ENCODE measurements around the gene LRRC49.
A peak's percentile ranks its signal among the peaks of the same experiment; 100 is the strongest.

Gene LRRC49

GRCh38 chr15:70910958-70911357 is 18.3 kb downstream of the LRRC49 start:
- TF ChIP-seq, protein P1, sequence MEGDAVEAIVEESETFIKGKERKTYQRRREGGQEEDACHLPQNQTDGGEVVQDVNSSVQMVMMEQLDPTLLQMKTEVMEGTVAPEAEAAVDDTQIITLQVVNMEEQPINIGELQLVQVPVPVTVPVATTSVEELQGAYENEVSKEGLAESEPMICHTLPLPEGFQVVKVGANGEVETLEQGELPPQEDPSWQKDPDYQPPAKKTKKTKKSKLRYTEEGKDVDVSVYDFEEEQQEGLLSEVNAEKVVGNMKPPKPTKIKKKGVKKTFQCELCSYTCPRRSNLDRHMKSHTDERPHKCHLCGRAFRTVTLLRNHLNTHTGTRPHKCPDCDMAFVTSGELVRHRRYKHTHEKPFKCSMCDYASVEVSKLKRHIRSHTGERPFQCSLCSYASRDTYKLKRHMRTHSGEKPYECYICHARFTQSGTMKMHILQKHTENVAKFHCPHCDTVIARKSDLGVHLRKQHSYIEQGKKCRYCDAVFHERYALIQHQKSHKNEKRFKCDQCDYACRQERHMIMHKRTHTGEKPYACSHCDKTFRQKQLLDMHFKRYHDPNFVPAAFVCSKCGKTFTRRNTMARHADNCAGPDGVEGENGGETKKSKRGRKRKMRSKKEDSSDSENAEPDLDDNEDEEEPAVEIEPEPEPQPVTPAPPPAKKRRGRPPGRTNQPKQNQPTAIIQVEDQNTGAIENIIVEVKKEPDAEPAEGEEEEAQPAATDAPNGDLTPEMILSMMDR (IDR thresholded peaks at IDR 0.05; ENCODE audit: low read depth, low read length), result no peak
- no peak for DNase-seq (ENCODE audit: low read depth in 2 of 2)

GRCh38 chr15:70912187-70912586 is 19.6 kb downstream of the LRRC49 start:
- H3K4me3 ChIP-seq (replicated peaks in 1 of 2; ENCODE audit: low read depth in 2 of 2, low read length in 2 of 2), result no peak overlapping the region
- no peak for DNase-seq (ENCODE audit: low read depth in 2 of 2)
- TF ChIP-seq, protein P1 (IDR thresholded peaks at IDR 0.05; ENCODE audit: low read depth, low read length), result no peak

More at GRCh38 chr15:70910958-70911357, 18.3 kb downstream of the LRRC49 start:
- H3K4me3 ChIP-seq (replicated peaks in 1 of 2; ENCODE audit: low read depth in 2 of 2, low read length in 2 of 2), result no peak overlapping the region

DNA sequence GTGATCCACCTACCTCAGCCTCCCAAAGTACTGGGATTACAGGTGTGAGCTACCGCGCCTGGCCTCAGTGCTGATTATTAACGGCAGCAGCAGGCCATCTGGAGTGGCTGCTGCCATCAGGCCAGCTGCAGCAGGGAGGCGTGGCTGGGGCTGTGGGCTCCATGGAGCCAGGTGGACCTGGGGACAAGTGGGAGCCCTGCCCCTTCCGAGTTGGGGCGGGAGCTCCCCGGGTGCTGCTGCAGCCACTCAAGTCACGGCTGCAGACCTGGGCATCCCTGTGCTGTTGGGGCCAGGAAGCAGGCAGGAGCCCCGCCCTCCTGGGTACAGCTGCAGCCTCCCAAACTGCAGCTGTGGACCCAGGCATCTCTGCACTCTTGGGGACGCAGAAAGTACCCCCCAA is 23.9 kb downstream of the LRRC49 start:
- no peak for DNase-seq (ENCODE audit: low read depth in 2 of 2)
- no peak overlapping the region for H3K4me3 ChIP-seq (replicated peaks in 1 of 2; ENCODE audit: low read depth in 2 of 2, low read length in 2 of 2)
- TF ChIP-seq, protein P1 (IDR thresholded peaks at IDR 0.05; ENCODE audit: low read depth, low read length), result no peak

DNA sequence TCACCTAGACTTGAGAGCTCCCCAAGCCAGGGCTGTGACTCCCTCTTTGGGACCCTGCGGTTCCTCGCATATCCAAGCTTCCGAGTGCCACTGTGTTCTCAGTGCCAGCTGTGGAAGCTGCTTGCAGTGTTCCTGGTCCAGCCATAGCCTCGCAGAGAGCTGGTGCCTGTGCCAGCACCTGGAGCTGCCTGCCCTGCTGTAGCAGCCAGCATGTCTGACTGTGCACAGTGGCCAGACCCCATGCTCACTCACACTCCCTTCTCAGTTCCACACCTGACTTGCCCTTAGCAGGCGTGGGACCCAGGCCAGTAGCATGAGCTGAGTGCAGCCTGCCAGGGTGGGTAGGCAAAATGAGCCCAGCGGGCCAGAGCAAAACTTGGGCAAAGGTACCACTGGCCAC is 25.3 kb downstream of the LRRC49 start:
- TF ChIP-seq, protein P1 (IDR thresholded peaks at IDR 0.05; ENCODE audit: low read depth, low read length), result no peak
- DNase-seq (ENCODE audit: low read depth in 2 of 2), result no peak
- no peak overlapping the region for H3K4me3 ChIP-seq (replicated peaks in 1 of 2; ENCODE audit: low read depth in 2 of 2, low read length in 2 of 2)

DNA sequence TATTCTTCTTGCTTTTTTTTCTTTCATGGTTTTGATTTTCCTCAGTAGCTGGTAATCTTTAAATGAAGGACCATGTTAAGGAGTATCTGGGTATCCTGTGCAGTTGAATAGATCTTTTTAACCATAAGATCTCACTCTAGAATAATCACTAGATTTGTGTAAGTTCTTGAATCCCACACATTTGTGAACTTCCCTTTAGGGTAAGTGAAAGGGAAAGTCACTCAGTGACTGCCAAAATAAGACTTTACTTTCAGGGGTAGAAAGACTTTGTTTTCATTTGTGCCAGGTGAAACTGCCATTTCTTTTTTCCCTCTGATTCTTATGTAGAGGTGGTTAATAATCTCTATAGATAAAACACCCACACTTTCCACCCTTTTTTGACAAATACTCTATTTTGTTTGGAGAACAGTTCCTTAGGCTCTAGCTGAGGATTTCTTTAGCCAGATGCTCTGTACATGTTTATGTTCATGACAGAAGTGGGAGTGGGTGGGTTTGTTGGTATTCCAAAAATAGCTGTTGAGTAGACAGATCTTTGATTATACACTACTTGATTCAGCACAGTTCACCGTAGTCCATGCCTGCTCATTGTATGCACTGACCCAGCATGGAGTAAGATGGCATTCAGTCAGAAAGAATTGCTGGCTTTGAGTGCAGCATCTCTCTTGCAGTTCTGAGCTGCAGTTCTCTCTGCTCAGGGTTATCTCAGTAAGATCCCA is 28.5 kb downstream of the LRRC49 start:
- peak in 1 of 2 donors; percentile 8 for DNase-seq (ENCODE audit: low read depth in 2 of 2)
- TF ChIP-seq, protein P1 (IDR thresholded peaks at IDR 0.05; ENCODE audit: low read depth, low read length), result no peak
- no peak overlapping the region for H3K4me3 ChIP-seq (replicated peaks in 1 of 2; ENCODE audit: low read depth in 2 of 2, low read length in 2 of 2)

DNA sequence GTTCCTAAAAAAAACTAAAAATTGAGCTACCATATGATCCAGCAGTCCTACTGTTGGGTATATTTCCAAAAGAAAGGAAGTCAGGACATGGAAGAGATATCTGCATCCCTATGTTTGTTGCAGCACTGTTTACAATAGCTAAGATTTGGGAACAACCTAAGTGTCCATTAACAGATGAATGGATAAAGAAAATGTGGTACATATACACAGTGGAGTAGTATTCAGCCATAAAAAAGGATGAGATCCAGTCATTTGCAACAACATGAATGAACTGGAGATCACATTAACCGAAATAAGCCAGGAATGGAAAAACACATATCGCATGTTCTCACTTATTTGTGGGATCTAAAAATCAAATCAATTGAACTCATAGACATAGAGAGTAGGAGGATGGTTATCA is 29.5 kb downstream of the LRRC49 start:
- H3K4me3 ChIP-seq (replicated peaks in 1 of 2; ENCODE audit: low read depth in 2 of 2, low read length in 2 of 2), result no peak overlapping the region
- TF ChIP-seq, protein P1 (IDR thresholded peaks at IDR 0.05; ENCODE audit: low read depth, low read length), result no peak
- no peak for DNase-seq (ENCODE audit: low read depth in 2 of 2)

All from cardiac fibroblast (primary cell).